ENCODE results near the gene SIGLECL1.
"Not testable (repeated sequence)": the region's sequence is repeated elsewhere in the genome, so short reads cannot be mapped to it uniquely, and the experiment has no call there.

- not testable (repeated sequence) for TF ChIP-seq POLR2A, CTCF (IDR thresholded peaks at IDR 0.05)
These were observed 40.0 kb upstream of the SIGLECL1 start for GRCh38 chr19:51210874-51211361.

All from thyroid gland (tissue), 4 donors.